Osteoblast (primary cell): ENCODE data around the gene NACC2. TPM values are rescaled to one million over a fixed set of nuclear protein-coding genes. Genes with fewer than 3 reads are reported as not detected.

ENCODE experiments used
- DNase-seq: peaks from one replicate; pipeline ENCODE4 v3.0.0; 2011; ENCODE audit warnings: low spot score, mixed read lengths; ENCODE audit not compliant: insufficient read length; ENCODE audit errors: missing footprints
- H2AFZ ChIP-seq: 2 replicates; pipeline ENCODE4 v1.6.0; 2011; ENCODE audit warnings: mild to moderate bottlenecking, low read length
- H3K27ac ChIP-seq: 2 replicates; pipeline ENCODE4 v1.5.1; 2011; ENCODE audit warnings: mild to moderate bottlenecking, low read depth, low read length, moderate library complexity
- H3K27me3 ChIP-seq: 2 replicates; pipeline ENCODE4 v1.6.0; 2012; ENCODE audit warnings: mild to moderate bottlenecking, control low read depth, inconsistent platforms, low read length, moderate library complexity; ENCODE audit not compliant: insufficient read depth
- H3K36me3 ChIP-seq: 2 replicates; pipeline ENCODE4 v1.5.1; 2011; ENCODE audit warnings: mild to moderate bottlenecking, low read length, control low read depth, moderate library complexity; ENCODE audit not compliant: insufficient read depth
- H3K4me1 ChIP-seq: 2 replicates; pipeline ENCODE4 v1.5.1; 2011; ENCODE audit warnings: mild to moderate bottlenecking, low read length, control low read depth, moderate library complexity; ENCODE audit not compliant: insufficient read depth
- H3K4me2 ChIP-seq: 2 replicates; pipeline ENCODE4 v1.6.0; 2011; ENCODE audit warnings: mild to moderate bottlenecking, low read length; ENCODE audit not compliant: insufficient read depth
- H3K4me3 ChIP-seq: fragments of 200-600 bp; sonication (generic); 3 replicates; pipeline ENCODE4 v1.5.1; 2012; ENCODE audit warnings: mild to moderate bottlenecking, low read length, inconsistent platforms; ENCODE audit not compliant: insufficient read depth
- H3K79me2 ChIP-seq: 2 replicates; pipeline ENCODE4 v1.6.0; 2012; ENCODE audit warnings: mild to moderate bottlenecking, low read length, control low read depth, inconsistent platforms; ENCODE audit not compliant: insufficient read depth
- H3K9me3 ChIP-seq: 2 replicates; pipeline ENCODE4 v1.5.1; 2011; ENCODE audit warnings: low read depth, low read length, control low read depth
- H4K20me1 ChIP-seq: 2 replicates; pipeline ENCODE4 v1.6.0; 2012; ENCODE audit warnings: mild to moderate bottlenecking, low read length, control low read depth; ENCODE audit not compliant: insufficient read depth
- total RNA-seq: library from RNA; depleted of rRNA; stranded (reverse); fragments of >200 nt; gene quantifications from 2 replicates; pipeline ENCODE4 v1.2.3, GENCODE V29; 2012
- TF ChIP-seq, protein P1 (sequence below): IDR thresholded peaks from 2 replicates; pipeline ENCODE4 v1.5.1; 2011; ENCODE audit warnings: mild to moderate bottlenecking, low read depth, low read length, moderate library complexity; ENCODE audit errors: extremely low read depth

NACC2 gene
- total RNA-seq, 1 donor, result 32.9 TPM

GRCh38 chr9:136061405-136061804 is 33.7 kb downstream of the NACC2 start:
- H2AFZ ChIP-seq, result no peak overlapping the region
- H4K20me1 ChIP-seq, result peaks cover 35% of the 10 kb centered on the region
- peaks cover 18% of the 10 kb centered on the region for H3K4me1 ChIP-seq
- no peak overlapping the region for H3K27ac ChIP-seq
- TF ChIP-seq, protein P1, sequence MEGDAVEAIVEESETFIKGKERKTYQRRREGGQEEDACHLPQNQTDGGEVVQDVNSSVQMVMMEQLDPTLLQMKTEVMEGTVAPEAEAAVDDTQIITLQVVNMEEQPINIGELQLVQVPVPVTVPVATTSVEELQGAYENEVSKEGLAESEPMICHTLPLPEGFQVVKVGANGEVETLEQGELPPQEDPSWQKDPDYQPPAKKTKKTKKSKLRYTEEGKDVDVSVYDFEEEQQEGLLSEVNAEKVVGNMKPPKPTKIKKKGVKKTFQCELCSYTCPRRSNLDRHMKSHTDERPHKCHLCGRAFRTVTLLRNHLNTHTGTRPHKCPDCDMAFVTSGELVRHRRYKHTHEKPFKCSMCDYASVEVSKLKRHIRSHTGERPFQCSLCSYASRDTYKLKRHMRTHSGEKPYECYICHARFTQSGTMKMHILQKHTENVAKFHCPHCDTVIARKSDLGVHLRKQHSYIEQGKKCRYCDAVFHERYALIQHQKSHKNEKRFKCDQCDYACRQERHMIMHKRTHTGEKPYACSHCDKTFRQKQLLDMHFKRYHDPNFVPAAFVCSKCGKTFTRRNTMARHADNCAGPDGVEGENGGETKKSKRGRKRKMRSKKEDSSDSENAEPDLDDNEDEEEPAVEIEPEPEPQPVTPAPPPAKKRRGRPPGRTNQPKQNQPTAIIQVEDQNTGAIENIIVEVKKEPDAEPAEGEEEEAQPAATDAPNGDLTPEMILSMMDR, result no peak
- H3K4me3 ChIP-seq, result no peak overlapping the region
- no peaks in the 10 kb centered on the region for H3K9me3 ChIP-seq
- no peaks in the 10 kb centered on the region for H3K27me3 ChIP-seq
- no peak overlapping the region for H3K4me2 ChIP-seq
- DNase-seq, result peak; percentile 45
- no peaks in the 10 kb centered on the region for H3K36me3 ChIP-seq
- peaks cover 89% of the 10 kb centered on the region for H3K79me2 ChIP-seq

DNA sequence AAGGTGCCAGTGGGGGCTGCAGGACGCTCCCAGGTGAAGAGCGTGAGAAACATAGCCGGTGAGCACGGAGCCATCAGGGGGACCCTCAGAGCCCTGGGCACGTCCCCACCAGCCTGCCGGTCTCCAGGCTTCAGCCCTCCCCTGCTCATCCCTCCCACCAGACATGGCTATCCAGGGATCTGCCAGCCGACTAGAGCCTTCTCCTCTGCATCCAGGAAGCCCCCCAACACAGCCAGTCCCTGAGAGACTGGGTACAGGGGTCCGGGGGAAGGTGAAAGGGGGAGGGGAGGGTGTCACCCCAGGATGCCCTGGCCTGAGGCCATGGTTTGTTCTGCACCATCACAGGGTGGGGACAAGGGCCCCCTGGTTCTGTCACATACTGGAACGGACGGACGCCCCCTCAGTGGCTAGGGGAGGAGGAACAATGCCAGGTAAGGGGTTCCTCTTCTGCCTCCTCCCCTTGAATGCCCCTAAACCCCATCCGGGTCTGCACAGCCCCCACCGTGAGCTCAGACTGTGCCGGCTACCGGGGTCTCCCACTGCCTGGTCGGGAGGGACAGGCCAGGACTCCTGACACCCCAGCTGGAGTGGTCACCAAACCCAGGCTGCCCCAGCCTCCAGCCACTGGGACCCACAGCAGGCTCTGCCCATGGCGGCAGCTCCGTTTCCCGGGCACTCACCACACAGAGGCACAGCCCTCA is 34.3 kb downstream of the NACC2 start:
- Histone ChIP-seq H3K36me3 (no peaks in the 10 kb centered on the region), H3K79me2 (peaks cover 89% of the 10 kb centered on the region), H3K4me2 (peak overlapping the region; percentile 6), H3K9me3 (no peaks in the 10 kb centered on the region), H4K20me1 (peaks cover 32% of the 10 kb centered on the region), H3K27ac (peak overlapping the region; percentile 77), H2AFZ (no peak overlapping the region), H3K27me3 (no peaks in the 10 kb centered on the region), H3K4me3 (no peak overlapping the region), H3K4me1 (peaks cover 18% of the 10 kb centered on the region)
- TF ChIP-seq, protein P1, result no peak
- peak; percentile 54 for DNase-seq

DNA sequence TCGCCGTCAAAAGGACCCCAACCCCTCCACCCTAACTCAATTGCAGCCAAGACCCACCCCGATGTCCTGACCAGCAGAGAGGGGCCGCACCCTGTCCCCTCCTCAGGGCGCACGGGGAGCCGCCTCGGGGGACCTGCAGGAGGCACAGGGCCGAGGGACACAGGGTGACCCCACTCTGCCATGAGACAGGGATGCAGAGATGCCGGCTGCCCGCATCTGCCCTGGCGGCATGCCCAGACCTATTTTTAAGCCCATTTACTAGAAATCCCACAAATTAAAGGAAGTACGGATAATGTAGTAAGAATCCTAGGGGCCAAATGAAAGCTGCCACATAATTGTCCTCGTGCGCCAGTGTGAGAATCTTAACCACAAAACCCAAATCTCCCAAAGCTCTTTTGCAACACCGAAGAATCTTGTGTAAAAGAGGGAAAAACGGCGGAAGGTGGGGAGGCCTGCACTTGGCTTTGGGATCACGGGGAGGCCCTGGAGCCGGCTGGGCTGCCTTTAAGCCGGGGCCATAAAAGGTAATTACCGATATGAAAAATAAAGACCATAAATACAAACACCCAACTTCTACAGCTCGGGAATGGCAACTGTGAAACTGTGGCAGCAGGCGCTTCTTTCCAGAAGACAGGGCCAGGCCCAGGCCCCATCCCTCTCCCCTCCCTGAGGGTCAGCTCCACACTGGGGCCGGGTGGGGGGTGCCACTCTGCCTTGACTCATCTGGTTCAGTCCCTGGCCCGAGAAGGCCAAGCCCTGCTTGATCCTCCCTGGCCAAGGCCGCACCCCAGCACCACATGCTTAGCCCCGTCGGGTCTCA is 35.0 kb downstream of the NACC2 start:
- peak; percentile 95 for DNase-seq
- Histone ChIP-seq H3K9me3 (no peaks in the 10 kb centered on the region), H2AFZ (no peak overlapping the region), H3K4me3 (no peak overlapping the region), H3K27me3 (no peaks in the 10 kb centered on the region), H3K27ac (peak overlapping the region; percentile 77), H3K36me3 (no peaks in the 10 kb centered on the region), H3K4me1 (peaks cover 18% of the 10 kb centered on the region), H3K4me2 (peak overlapping the region; percentile 6), H4K20me1 (peaks cover 32% of the 10 kb centered on the region), H3K79me2 (peaks cover 88% of the 10 kb centered on the region)
- TF ChIP-seq, protein P1, result no peak

DNA sequence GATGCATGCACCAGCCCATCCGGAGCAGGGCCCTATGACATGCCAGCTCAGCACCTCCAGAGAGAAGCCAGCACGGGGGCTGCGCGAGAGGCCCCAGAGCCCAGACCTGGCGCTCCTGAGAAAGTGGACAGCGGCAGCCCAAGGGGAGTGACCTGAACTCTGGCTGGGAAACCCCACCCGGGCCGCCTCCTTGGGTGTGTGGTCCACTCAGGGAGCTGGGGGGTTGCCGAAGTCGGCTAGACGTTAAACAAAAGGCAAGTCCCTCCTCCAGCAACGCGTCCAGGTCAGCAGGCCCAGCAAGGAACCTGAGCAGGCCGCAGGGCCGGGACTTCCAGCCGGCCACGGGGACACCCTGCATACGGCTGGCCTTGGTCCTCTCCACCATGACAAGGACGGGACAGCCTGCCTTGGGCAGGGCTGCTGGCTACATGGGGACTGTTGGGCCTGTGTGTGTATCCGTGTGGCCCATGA is 35.7 kb downstream of the NACC2 start:
- DNase-seq, result peak; percentile 80
- H4K20me1 ChIP-seq, result peaks cover 32% of the 10 kb centered on the region
- H3K4me2 ChIP-seq, result peak overlapping the region; percentile 6
- H3K4me3 ChIP-seq, result no peak overlapping the region
- H3K9me3 ChIP-seq, result no peaks in the 10 kb centered on the region
- H3K27me3 ChIP-seq, result no peaks in the 10 kb centered on the region
- H2AFZ ChIP-seq, result no peak overlapping the region
- H3K27ac ChIP-seq, result peak overlapping the region; percentile 62
- H3K79me2 ChIP-seq, result peaks cover 88% of the 10 kb centered on the region
- TF ChIP-seq, protein P1, result no peak
- H3K36me3 ChIP-seq, result no peaks in the 10 kb centered on the region
- peaks cover 18% of the 10 kb centered on the region for H3K4me1 ChIP-seq
